Astrocyte (in vitro differentiated cells and primary cell): ENCODE measurements around the gene GPRASP3. TPM values are rescaled to one million over a fixed set of nuclear protein-coding genes. Genes with fewer than 3 reads are reported as not detected.
"Not testable (repeated sequence)": the region's sequence is repeated elsewhere in the genome, so short reads cannot be mapped to it uniquely, and the experiment has no call there.

ENCODE experiments used
- DNase-seq: peaks from one replicate; pipeline ENCODE4 v3.0.0-alpha.2; 2010; ENCODE audit warnings: low read depth
- FAIRE-seq: peaks from 2 replicates; lab custom pipeline; 2011; peaks lifted over from hg19 to GRCh38; lab: Jason Lieb, UNC
- H2AFZ ChIP-seq: 2 replicates; pipeline ENCODE4 v1.6.0; 2012; ENCODE audit warnings: low read depth, low read length, inconsistent platforms
- H3K27ac ChIP-seq: 2 replicates; pipeline ENCODE4 v1.5.1; 2011; ENCODE audit warnings: low read depth, low read length, inconsistent platforms
- H3K27me3 ChIP-seq: 2 replicates; pipeline ENCODE4 v1.6.0; 2011; ENCODE audit warnings: low read length, inconsistent platforms; ENCODE audit not compliant: insufficient read depth
- H3K36me3 ChIP-seq: 2 replicates; pipeline ENCODE4 v1.5.1; 2011; ENCODE audit warnings: low read length, inconsistent platforms; ENCODE audit not compliant: insufficient read depth
- H3K4me1 ChIP-seq: 2 replicates; pipeline ENCODE4 v1.5.1; 2011; ENCODE audit warnings: low read length, inconsistent platforms; ENCODE audit not compliant: insufficient read depth
- H3K4me2 ChIP-seq: 2 replicates; pipeline ENCODE4 v1.6.0; 2012; ENCODE audit warnings: low read length, inconsistent platforms
- H3K4me3 ChIP-seq: 2 replicates; pipeline ENCODE4 v1.5.1; 2011; ENCODE audit warnings: low read depth, mild to moderate bottlenecking, low read length, inconsistent platforms; ENCODE audit not compliant: insufficient read depth
- H3K79me2 ChIP-seq: 2 replicates; pipeline ENCODE4 v1.6.0; 2012; ENCODE audit warnings: mild to moderate bottlenecking, low read length, inconsistent platforms; ENCODE audit not compliant: insufficient read depth
- H3K9ac ChIP-seq: 2 replicates; pipeline ENCODE4 v1.6.0; 2012; ENCODE audit warnings: mild to moderate bottlenecking, low read length, inconsistent platforms
- H3K9me3 ChIP-seq: 2 replicates; pipeline ENCODE4 v1.5.1; 2012; ENCODE audit warnings: low read depth, mild to moderate bottlenecking, low read length, inconsistent platforms; ENCODE audit not compliant: insufficient read depth
- H4K20me1 ChIP-seq: 2 replicates; pipeline ENCODE4 v1.6.0; 2012; ENCODE audit warnings: low read length, inconsistent platforms; ENCODE audit not compliant: insufficient read depth
- H3K27ac Mint-ChIP-seq: one replicate; pipeline ENCODE4 v1.8.0; 2021; ENCODE audit warnings: mild to moderate bottlenecking, mixed read lengths; ENCODE audit not compliant: unreplicated experiment
- H3K27me3 Mint-ChIP-seq: one replicate; pipeline ENCODE4 v1.8.0; 2021; ENCODE audit warnings: low read depth, mixed read lengths; ENCODE audit not compliant: unreplicated experiment
- H3K36me3 Mint-ChIP-seq: one replicate; pipeline ENCODE4 v1.8.0; 2021; ENCODE audit warnings: low read depth, mixed read lengths; ENCODE audit not compliant: unreplicated experiment
- H3K4me1 Mint-ChIP-seq: one replicate; pipeline ENCODE4 v1.8.0; 2021; ENCODE audit warnings: low read depth, mixed read lengths; ENCODE audit not compliant: unreplicated experiment
- H3K4me3 Mint-ChIP-seq: one replicate; pipeline ENCODE4 v1.8.0; 2021; ENCODE audit warnings: mild to moderate bottlenecking, moderate library complexity, mixed read lengths; ENCODE audit not compliant: unreplicated experiment
- H3K9me3 Mint-ChIP-seq: one replicate; pipeline ENCODE4 v1.8.0; 2021; ENCODE audit warnings: mild to moderate bottlenecking, mixed read lengths; ENCODE audit not compliant: unreplicated experiment
- EZH2 ChIP-seq: IDR thresholded peaks from 2 replicates; pipeline ENCODE4 v1.6.1; 2012; ENCODE audit warnings: mild to moderate bottlenecking, low read length, inconsistent platforms; ENCODE audit not compliant: insufficient read depth
- total RNA-seq: library from RNA; stranded (reverse); gene quantifications from 2 replicates; pipeline ENCODE4 v1.2.1, GENCODE V29; 2021
- TF ChIP-seq, protein P1 (sequence below): IDR thresholded peaks from 2 replicates; pipeline ENCODE4 v1.5.1; 2011; ENCODE audit warnings: low read depth, mild to moderate bottlenecking, inconsistent platforms, low read length, moderate library complexity; ENCODE audit not compliant: insufficient read depth

Gene GPRASP3
- total RNA-seq, 1 donor from 2014 or later: 8.0 TPM

DNA sequence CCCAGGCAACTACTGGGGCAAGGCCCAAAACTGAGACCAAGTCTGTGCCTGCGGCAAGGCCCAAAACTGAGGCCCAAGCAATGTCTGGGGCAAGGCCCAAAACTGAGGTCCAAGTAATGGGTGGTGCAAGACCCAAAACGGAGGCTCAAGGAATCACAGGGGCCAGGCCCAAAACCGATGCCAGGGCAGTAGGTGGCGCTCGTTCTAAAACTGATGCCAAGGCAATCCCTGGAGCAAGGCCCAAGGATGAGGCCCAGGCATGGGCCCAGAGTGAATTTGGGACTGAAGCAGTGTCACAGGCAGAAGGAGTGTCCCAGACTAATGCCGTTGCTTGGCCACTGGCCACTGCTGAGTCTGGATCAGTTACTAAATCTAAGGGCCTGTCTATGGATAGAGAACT lies 5.5 kb upstream of the GPRASP3 start:
- Histone ChIP-seq H3K9me3 (no peaks in the 10 kb centered on the region), H4K20me1 (no peaks in the 10 kb centered on the region), H3K27me3 (no peaks in the 10 kb centered on the region), H3K4me1 (no peaks in the 10 kb centered on the region), H3K27ac (no peak overlapping the region), H3K4me2 (no peak overlapping the region), H3K9ac (no peak overlapping the region), H3K79me2 (no peaks in the 10 kb centered on the region), H3K36me3 (no peaks in the 10 kb centered on the region), H2AFZ (no peak overlapping the region), H3K4me3 (no peak overlapping the region)
- DNase-seq: no peak
- H3K36me3 Mint-ChIP-seq: peaks cover 2% of the 10 kb centered on the region
- H3K4me3 Mint-ChIP-seq: no peak overlapping the region
- no peaks in the 10 kb centered on the region for H3K9me3 Mint-ChIP-seq
- H3K27ac Mint-ChIP-seq: no peak overlapping the region
- H3K4me1 Mint-ChIP-seq: no peaks in the 10 kb centered on the region
- TF ChIP-seq, protein P1, sequence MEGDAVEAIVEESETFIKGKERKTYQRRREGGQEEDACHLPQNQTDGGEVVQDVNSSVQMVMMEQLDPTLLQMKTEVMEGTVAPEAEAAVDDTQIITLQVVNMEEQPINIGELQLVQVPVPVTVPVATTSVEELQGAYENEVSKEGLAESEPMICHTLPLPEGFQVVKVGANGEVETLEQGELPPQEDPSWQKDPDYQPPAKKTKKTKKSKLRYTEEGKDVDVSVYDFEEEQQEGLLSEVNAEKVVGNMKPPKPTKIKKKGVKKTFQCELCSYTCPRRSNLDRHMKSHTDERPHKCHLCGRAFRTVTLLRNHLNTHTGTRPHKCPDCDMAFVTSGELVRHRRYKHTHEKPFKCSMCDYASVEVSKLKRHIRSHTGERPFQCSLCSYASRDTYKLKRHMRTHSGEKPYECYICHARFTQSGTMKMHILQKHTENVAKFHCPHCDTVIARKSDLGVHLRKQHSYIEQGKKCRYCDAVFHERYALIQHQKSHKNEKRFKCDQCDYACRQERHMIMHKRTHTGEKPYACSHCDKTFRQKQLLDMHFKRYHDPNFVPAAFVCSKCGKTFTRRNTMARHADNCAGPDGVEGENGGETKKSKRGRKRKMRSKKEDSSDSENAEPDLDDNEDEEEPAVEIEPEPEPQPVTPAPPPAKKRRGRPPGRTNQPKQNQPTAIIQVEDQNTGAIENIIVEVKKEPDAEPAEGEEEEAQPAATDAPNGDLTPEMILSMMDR: no peak
- TF ChIP-seq EZH2: no peak
- peaks cover 6% of the 10 kb centered on the region for H3K27me3 Mint-ChIP-seq
- no peak for FAIRE-seq

DNA sequence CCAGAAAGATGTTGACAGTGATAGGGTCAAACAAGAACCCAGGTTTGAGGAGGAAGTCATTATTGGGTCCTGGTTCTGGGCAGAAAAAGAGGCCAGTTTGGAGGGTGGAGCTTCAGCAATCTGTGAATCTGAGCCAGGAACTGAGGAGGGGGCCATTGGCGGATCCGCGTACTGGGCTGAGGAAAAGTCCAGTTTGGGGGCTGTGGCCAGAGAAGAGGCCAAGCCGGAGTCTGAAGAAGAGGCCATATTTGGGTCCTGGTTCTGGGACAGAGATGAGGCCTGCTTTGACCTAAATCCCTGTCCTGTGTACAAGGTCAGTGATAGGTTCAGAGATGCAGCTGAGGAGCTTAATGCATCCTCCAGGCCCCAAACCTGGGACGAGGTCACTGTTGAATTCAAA lies 4.6 kb upstream of the GPRASP3 start:
- Mint-ChIP-seq H3K9me3 (no peaks in the 10 kb centered on the region), H3K4me3 (no peak overlapping the region), H3K36me3 (no peaks in the 10 kb centered on the region), H3K27ac (no peak overlapping the region), H3K4me1 (no peaks in the 10 kb centered on the region), H3K27me3 (peaks cover 5% of the 10 kb centered on the region)
- TF ChIP-seq EZH2: no peak
- TF ChIP-seq, protein P1: no peak
- Histone ChIP-seq H3K4me3 (no peak overlapping the region), H4K20me1 (no peaks in the 10 kb centered on the region), H2AFZ (no peak overlapping the region), H3K4me1 (no peaks in the 10 kb centered on the region), H3K27ac (no peak overlapping the region), H3K9me3 (no peaks in the 10 kb centered on the region), H3K4me2 (no peak overlapping the region), H3K79me2 (no peaks in the 10 kb centered on the region), H3K9ac (no peak overlapping the region), H3K36me3 (no peaks in the 10 kb centered on the region), H3K27me3 (no peaks in the 10 kb centered on the region)
- FAIRE-seq: peak; percentile 26
- DNase-seq: no peak

DNA sequence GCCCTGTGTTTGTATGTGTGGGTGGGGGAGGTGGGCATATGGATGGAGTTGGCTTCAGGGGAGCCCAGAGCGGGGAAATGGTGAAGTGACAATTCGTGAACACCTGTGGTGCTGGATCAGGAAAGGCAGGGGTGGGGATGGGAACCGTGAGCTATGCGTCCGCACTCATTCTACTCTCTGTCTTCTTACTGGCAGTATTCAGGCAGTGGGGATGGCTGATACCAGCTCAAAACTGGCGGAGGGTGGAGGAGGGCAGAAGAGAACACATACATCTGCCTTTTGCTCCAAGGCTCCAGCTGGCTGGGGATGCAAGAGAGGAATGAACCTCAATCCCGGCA lies 595 bp downstream of the GPRASP3 start:
- not testable (repeated sequence) for H3K9me3 Mint-ChIP-seq, H3K9me3 ChIP-seq, H4K20me1 ChIP-seq, H3K4me1 ChIP-seq, H3K36me3 Mint-ChIP-seq, H3K36me3 ChIP-seq, H3K4me1 Mint-ChIP-seq, H3K79me2 ChIP-seq, H3K27me3 ChIP-seq, H3K27me3 Mint-ChIP-seq, DNase-seq, FAIRE-seq, H3K27ac Mint-ChIP-seq
- peak overlapping the region; percentile 96 for H3K4me2 ChIP-seq
- H3K4me3 Mint-ChIP-seq: peak overlapping the region; percentile 91
- H3K9ac ChIP-seq: peak overlapping the region; percentile 89
- peak overlapping the region; percentile 61 for H3K27ac ChIP-seq
- H3K4me3 ChIP-seq: peak overlapping the region; percentile 75
- peak overlapping the region; percentile 97 for H2AFZ ChIP-seq
